Measurements from ENCODE around the gene TSPOAP1. TPM values are rescaled to one million over a fixed set of nuclear protein-coding genes. Genes with fewer than 3 reads are reported as not detected.

The TSPOAP1 gene
- polyA plus RNA-seq, 1 experiment = 5.6 TPM

DNA sequence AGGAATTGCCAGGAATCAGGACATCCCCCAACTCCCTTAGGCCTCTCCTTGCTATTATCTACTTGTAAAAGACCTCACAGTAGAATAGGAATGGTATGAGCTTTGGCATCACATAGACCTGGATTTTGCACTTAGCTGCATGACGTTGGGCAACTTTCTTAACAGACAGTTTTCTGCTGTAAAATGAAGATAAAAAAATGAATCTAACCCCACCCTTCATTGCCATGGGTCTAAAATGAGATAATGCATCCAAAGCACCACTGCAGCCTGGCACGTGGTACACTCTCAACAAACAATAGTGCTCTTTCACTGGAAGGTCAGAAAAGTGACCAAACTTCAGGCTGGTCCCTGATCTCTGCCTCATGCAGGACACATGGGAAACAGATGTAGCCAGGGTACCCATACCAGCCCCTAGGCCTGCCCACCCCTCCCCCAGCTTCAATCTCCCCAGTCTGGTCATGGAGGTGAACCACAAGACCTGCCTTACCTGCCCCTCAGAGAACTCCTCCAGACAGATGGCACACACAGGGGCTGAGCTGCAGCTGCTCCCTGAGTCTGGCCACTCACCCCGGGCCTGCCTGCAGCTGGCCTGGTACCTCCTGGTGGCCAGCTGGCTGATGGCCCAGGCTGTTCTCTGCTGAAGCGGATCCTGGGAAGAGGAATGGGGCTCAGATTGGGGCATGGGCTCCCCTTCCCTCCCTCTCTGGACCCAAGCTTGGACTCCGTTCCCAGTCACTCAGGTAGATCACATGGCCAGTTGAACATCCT is 31.9 kb upstream of the TSPOAP1 start:
- no peak for DNase-seq (ENCODE audit: low read depth)
- H3K36me3 ChIP-seq (ENCODE audit: control insufficient read depth, insufficient read depth, low read length) = no peaks in the 10 kb centered on the region
- CTCF ChIA-PET = interaction anchor here (1.5 kb wide), 2 partner anchors 56 to 57 kb away, joined by 4 to 5 read pairs; partner anchors contain the start of gene RNF43
- POLR2A ChIA-PET = no interaction called here
- H3K27me3 ChIP-seq (ENCODE audit: control insufficient read depth, insufficient read depth, low read length) = peaks cover 11% of the 10 kb centered on the region
- no peak overlapping the region for H3K4me3 ChIP-seq (ENCODE audit: low read depth, low read length)
- TF ChIP-seq, protein P1, sequence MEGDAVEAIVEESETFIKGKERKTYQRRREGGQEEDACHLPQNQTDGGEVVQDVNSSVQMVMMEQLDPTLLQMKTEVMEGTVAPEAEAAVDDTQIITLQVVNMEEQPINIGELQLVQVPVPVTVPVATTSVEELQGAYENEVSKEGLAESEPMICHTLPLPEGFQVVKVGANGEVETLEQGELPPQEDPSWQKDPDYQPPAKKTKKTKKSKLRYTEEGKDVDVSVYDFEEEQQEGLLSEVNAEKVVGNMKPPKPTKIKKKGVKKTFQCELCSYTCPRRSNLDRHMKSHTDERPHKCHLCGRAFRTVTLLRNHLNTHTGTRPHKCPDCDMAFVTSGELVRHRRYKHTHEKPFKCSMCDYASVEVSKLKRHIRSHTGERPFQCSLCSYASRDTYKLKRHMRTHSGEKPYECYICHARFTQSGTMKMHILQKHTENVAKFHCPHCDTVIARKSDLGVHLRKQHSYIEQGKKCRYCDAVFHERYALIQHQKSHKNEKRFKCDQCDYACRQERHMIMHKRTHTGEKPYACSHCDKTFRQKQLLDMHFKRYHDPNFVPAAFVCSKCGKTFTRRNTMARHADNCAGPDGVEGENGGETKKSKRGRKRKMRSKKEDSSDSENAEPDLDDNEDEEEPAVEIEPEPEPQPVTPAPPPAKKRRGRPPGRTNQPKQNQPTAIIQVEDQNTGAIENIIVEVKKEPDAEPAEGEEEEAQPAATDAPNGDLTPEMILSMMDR (IDR thresholded peaks at IDR 0.05; ENCODE audit: insufficient read depth, low read depth, low read length) = no peak

DNA sequence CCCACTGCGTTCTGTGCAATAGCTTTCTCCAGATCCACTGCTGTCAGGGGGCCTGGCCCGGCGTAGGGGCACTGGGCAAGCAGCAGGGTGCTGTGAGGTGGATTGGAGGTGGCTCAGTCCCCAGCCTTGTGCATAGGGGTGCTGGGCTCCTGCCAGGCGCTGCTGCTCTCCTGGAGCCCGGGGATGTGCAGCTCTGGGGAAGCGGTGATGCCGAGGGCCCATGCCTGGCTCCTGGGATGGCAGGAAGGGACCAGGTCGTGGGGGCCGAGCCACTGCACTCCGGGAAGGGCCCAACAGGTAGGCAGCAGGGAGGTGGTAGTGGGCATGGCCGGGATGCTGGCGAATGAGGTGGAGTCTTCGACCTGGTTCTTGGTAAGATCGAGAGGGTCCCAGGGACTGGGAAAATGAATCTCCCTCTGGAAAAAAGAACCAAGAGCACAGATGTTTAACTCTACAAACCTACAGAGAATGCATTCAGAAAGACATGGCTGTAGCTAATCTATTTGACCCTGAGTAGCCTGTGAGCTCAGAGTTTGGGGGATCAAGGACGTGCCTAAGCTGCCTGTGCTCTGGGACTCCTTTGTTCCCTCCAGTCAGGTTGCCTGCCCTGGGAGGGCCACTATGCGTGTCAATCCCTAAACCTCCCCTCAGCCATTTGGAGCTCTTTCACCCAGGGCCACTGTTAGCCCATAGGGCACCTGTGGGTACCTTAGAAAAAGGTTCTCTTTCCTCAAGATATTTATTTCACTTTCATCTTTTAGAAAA is 30.0 kb upstream of the TSPOAP1 start:
- Histone ChIP-seq H3K27me3 (ENCODE audit: control insufficient read depth, insufficient read depth, low read length) (peaks cover 5% of the 10 kb centered on the region), H3K36me3 (ENCODE audit: control insufficient read depth, insufficient read depth, low read length) (no peaks in the 10 kb centered on the region), H3K4me3 (ENCODE audit: low read depth, low read length) (no peak overlapping the region)
- ChIA-PET CTCF (no interaction called here), POLR2A (no interaction called here)
- no peak for DNase-seq (ENCODE audit: low read depth)
- TF ChIP-seq, protein P1 (IDR thresholded peaks at IDR 0.05; ENCODE audit: insufficient read depth, low read depth, low read length) = no peak

DNA sequence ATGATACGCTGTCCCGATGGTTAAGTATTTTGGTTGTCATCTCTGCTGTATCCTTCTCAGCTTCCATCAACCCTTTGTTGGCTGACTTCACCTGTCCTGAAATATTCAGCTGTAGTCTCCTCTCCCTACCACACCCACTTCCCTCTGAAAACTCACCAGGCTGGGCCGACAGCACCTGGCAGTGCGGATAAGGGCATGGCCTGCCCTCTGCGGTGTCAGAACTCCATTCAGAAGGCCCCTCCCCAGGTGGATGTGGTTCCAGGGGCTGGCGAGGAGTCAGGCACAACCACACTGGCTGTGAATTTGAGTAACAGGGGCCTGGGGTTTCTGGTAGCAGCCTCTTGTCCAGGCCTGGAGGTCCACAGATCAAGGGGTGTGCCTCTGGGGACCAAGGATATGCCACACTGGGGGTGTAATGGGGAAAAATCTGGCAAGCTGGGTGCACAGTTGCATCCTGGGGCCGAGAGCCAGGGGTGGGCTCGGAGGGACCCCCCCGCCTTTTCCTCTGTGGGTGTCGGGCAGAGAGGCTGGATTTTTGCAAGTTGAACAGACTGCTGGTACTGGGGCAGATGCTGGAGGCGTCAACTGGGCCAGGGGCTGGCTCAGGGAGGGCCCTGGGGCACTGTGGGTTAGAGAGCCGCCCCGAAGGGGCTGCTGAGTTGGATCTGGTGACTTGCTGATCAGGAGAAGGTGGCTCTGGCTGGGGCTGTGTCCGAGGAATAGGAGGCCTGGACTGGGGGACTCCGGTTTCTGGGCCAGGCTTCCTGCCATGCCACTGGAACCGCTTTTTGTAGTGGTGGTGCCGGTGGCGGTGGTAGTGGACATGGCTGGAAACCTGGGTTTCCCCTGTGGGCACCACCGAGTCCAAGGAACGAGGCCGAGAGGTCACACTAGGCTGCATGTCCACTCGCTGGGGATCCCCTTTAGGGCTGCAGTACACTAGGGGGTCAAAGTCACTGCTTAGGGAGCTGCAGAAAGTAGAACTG is 29.0 kb upstream of the TSPOAP1 start:
- H3K27me3 ChIP-seq (ENCODE audit: control insufficient read depth, insufficient read depth, low read length) = 0 out of 2 replicates have a peak, but pooled peaks cover 3% of the 10 kb centered on the region
- no peaks in the 10 kb centered on the region for H3K36me3 ChIP-seq (ENCODE audit: control insufficient read depth, insufficient read depth, low read length)
- TF ChIP-seq, protein P1 (IDR thresholded peaks at IDR 0.05; ENCODE audit: insufficient read depth, low read depth, low read length) = no peak
- no peak for DNase-seq (ENCODE audit: low read depth)
- CTCF ChIA-PET = no interaction called here
- H3K4me3 ChIP-seq (ENCODE audit: low read depth, low read length) = no peak overlapping the region
- POLR2A ChIA-PET = no interaction called here

DNA sequence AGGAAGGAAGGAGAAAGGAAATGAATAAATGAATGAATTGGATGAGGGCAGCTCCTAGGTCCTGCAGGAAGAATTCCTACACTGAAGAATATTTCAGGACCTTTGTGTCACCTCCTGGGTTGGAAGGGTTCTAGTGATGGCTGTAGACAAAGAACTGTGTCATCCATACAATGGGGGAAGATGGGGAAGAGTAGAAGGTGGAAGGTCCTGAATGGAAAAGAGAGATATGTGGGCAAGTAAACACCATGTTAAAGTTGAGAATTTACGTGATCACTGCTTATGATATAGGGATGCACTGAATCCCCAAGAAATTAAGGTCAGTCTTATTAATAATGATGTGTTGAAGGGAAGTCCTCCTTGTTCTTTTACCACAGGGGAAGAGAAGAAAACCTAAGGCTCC is 27.6 kb upstream of the TSPOAP1 start:
- 0 out of 2 replicates have a peak, but pooled peaks cover 1% of the 10 kb centered on the region for H3K27me3 ChIP-seq (ENCODE audit: control insufficient read depth, insufficient read depth, low read length)
- no peak for DNase-seq (ENCODE audit: low read depth)
- no peak overlapping the region for H3K4me3 ChIP-seq (ENCODE audit: low read depth, low read length)
- ChIA-PET POLR2A (no interaction called here), CTCF (no interaction called here)
- TF ChIP-seq, protein P1 (IDR thresholded peaks at IDR 0.05; ENCODE audit: insufficient read depth, low read depth, low read length) = no peak
- H3K36me3 ChIP-seq (ENCODE audit: control insufficient read depth, insufficient read depth, low read length) = no peaks in the 10 kb centered on the region

Data from BJ (cell line).